GM18502 (cell line): ENCODE measurements around the gene MMP26.
"Not testable (repeated sequence)": the region's sequence is repeated elsewhere in the genome, so short reads cannot be mapped to it uniquely, and the experiment has no call there.

Source experiments
- ATAC-seq: cut with Tn5 transposase; IDR thresholded peaks from one replicate; pipeline ENCODE4 v1.9.1; 2021; ENCODE audit warnings: mild to moderate bottlenecking; ENCODE audit not compliant: unreplicated experiment, poor library complexity

The MMP26 gene

DNA sequence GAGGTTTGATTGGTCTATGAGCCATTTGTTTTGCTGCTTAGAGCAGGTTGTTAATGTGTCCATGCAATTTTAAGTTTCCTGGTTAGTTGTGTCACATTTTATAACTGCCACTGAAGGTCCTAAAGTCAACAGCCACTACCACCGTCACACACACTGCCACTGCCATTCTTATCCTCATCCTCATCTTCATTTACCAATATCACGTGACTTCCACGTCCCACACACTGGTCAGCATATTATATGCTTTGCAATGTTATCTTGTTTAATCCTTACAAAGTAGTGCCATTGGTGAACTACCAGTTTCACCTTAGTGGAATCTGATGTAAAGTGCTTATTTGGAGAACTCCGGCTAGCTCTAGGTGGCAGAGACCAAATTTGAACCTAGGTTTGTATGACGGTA lies 9.7 kb downstream of the MMP26 start:
- no peak for ATAC-seq

- ATAC-seq, result not testable (repeated sequence)
Measured at GRCh38 chr11:4722616-4723534, 18.3 kb downstream of the MMP26 start.

DNA sequence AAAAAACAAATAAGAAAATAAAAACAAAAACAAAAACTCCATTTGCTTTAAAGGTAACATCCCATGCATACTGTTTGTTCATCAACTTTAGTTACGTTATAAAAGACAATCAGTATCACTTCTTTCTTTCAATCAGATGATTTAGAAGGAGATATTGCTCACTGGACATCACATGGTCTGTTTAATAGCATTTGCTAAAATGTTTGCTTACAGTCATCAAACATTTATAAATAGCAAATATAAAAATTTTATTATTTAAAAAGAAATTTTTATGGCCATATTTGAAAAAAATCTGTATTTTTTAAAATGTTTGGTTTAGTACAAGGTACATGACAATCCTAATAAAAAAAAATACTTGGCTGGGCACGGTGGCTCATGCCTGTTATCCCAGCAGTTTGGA lies 22.6 kb downstream of the MMP26 start:
- no peak for ATAC-seq

DNA sequence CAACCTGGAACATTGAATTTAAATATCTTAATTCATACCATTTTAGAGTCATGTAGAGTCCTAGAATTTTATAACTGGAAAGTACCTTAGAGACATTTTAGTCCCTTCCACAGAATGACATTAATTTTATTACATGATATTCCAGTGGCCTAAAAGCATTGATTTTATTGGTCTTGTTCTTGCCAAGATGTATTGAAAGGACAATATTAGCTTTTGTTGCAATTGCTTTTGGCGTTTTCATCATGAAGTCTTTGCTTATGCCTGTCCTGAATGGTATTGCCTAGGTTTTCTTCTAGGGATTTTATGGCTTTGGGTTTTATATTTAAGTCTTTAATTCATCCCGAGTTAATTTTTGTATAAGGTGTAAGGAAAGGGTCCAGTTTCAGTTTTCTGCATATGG lies 36.2 kb downstream of the MMP26 start:
- ATAC-seq, result no peak

DNA sequence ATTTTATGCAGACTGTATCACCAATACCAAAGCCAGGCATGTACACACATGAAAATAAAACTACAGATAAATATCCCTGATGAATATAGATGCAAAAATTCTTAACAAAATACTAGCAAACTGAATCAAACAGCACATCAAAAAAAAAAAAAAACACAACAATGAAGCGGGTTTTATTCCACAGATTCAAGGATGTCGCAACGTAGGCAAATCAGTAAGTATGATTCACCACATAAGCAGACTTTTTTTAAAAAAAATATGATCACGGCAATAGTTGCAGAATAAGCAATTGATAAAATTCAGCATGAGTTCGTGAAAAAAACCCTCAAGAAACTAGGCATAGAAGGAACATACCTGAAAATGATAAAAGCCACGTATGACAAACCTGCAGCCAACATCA lies 43.9 kb downstream of the MMP26 start:
- no peak for ATAC-seq

GRCh38 chr11:4751201-4751600 lies 46.6 kb downstream of the MMP26 start:
- ATAC-seq, result no peak
